Natural killer cell (primary cell): ENCODE data around the gene PIEZO1. TPM values are rescaled to one million over a fixed set of nuclear protein-coding genes. Genes with fewer than 3 reads are reported as not detected.

Experiments used
- ATAC-seq, 3 donors: fragments of 150-1000 bp in 2 of 3; fragments of 200-7000 bp in 1 of 3; cut with Tn5 transposase; 1 replicate in 1 of 3; 2 replicates in 2 of 3; pipeline ENCODE4 v1.10.0; 2021; ENCODE audit warnings: mild to moderate bottlenecking in 2 of 3, moderate library complexity in 2 of 3
- DNase-seq, 2 donors: peaks; one replicate each; pipeline versions ENCODE4 v3.0.0 to v3.0.0-alpha.2; 2013 to 2021; ENCODE audit warnings: mixed read lengths in 1 of 2
- H3K27ac ChIP-seq: one replicate; pipeline ENCODE4 v1.5.1; 2013; ENCODE audit warnings: mild to moderate bottlenecking, low read length
- H3K27me3 ChIP-seq: one replicate; pipeline ENCODE4 v1.6.1; 2013; ENCODE audit warnings: low read length; ENCODE audit not compliant: control insufficient read depth, insufficient read depth
- H3K36me3 ChIP-seq: one replicate; pipeline ENCODE4 v1.6.1; 2013; ENCODE audit warnings: low read length; ENCODE audit not compliant: control insufficient read depth, insufficient read depth
- H3K4me1 ChIP-seq: one replicate; pipeline ENCODE4 v1.6.1; 2013; ENCODE audit warnings: low read length; ENCODE audit not compliant: control insufficient read depth, insufficient read depth
- H3K4me3 ChIP-seq: one replicate; pipeline ENCODE4 v1.5.1; 2013; ENCODE audit warnings: low read length
- H3K9me3 ChIP-seq: one replicate; pipeline ENCODE4 v1.6.1; 2013; ENCODE audit warnings: low read length; ENCODE audit not compliant: control insufficient read depth, insufficient read depth
- H3K27ac Mint-ChIP-seq, 2 donors: one replicate each; pipeline ENCODE4 v1.8.0; 2022; ENCODE audit warnings: mild to moderate bottlenecking in 2 of 2, mixed read lengths in 2 of 2, moderate library complexity in 1 of 2
- H3K27me3 Mint-ChIP-seq, 2 donors: one replicate each; pipeline ENCODE4 v1.8.0; 2022; ENCODE audit warnings: low read depth in 2 of 2, mixed read lengths in 2 of 2
- H3K36me3 Mint-ChIP-seq: one replicate; pipeline ENCODE4 v1.8.0; 2022; ENCODE audit warnings: mixed read lengths
- H3K4me1 Mint-ChIP-seq, 2 donors: one replicate each; pipeline ENCODE4 v1.8.0; 2022; ENCODE audit warnings: mixed read lengths in 2 of 2
- H3K4me3 Mint-ChIP-seq: one replicate; pipeline ENCODE4 v1.8.0; 2022; ENCODE audit warnings: mild to moderate bottlenecking, moderate library complexity, mixed read lengths
- H3K9me3 Mint-ChIP-seq, 2 donors: one replicate each; pipeline ENCODE4 v1.8.0; 2022; ENCODE audit warnings: mixed read lengths in 2 of 2
- CTCF ChIP-seq: fragments of 200-600 bp; IDR thresholded peaks from one replicate; pipeline ENCODE4 v1.8.0; 2022; ENCODE audit warnings: antibody characterized with exemption
- WGBS: methylation state at CpG from one replicate; pipeline ENCODE4 v1.1.7; 2013; ENCODE audit warnings: missing lambda C conversion rate; ENCODE audit not compliant: insufficient coverage; 5-methylcytosine and 5-hydroxymethylcytosine counted together
- intact Hi-C: fragments of 100-400 bp; cut with micrococcal nuclease; formaldehyde crosslinking; loops from one replicate; pipeline ENCODE4 v1.14.2; 2022
- total RNA-seq, 4 donors: library from RNA; stranded (reverse); fragments of 120-200 nt in 1 of 4; gene quantifications; one replicate each; pipeline versions ENCODE4 v1.2.3 to v1.2.4, GENCODE V29; 2013 to 2022

The PIEZO1 gene
- total RNA-seq, 3 donors from 2014 or later (not counting 1 experiment from before 2014, with no cell fraction given): 172 to 197 (median 183) TPM

- Mint-ChIP-seq H3K27me3 (no peaks in the 10 kb centered on the region), H3K9me3 (no peaks in the 10 kb centered on the region), H3K27ac (peak overlapping the region; percentile 89 to 96), H3K4me3 (peak overlapping the region; percentile 94), H3K4me1 (peaks cover 53 to 70% of the 10 kb centered on the region in 2 donors), H3K36me3 (no peaks in the 10 kb centered on the region)
- H3K27me3 ChIP-seq: no peaks in the 10 kb centered on the region
- DNase-seq (peak in 1 of 2 donors; percentile 40), ATAC-seq (no peak)
- peak overlapping the region; percentile 83 for H3K27ac ChIP-seq
- intact Hi-C loops: loop anchor here (1.0 to 5.0 kb wide), 6 partner anchors 15 to 244 kb away; partner anchors contain the start of genes CYBA, IL17C, MVD and SNAI3
- WGBS: 25% methylated on average over 30 of the region's 30 CpGs
- H3K4me1 ChIP-seq: peaks cover 87% of the 10 kb centered on the region
- peak overlapping the region; percentile 67 for H3K4me3 ChIP-seq
- H3K36me3 ChIP-seq: peaks cover 37% of the 10 kb centered on the region
- no peaks in the 10 kb centered on the region for H3K9me3 ChIP-seq
- no peak for TF ChIP-seq CTCF
Observed at GRCh38 chr16:88701581-88702370, 83.2 kb downstream of the PIEZO1 start.

- peak overlapping the region; percentile 67 for H3K4me3 ChIP-seq
- H3K36me3 ChIP-seq: peaks cover 46% of the 10 kb centered on the region
- WGBS: under 1% methylated on average over 42 of the region's 42 CpGs
- no peaks in the 10 kb centered on the region for H3K27me3 Mint-ChIP-seq
- H3K27ac ChIP-seq: peak overlapping the region; percentile 83
- H3K36me3 Mint-ChIP-seq: no peaks in the 10 kb centered on the region
- no peak for TF ChIP-seq CTCF
- H3K9me3 ChIP-seq: no peaks in the 10 kb centered on the region
- H3K9me3 Mint-ChIP-seq: no peaks in the 10 kb centered on the region
- H3K27me3 ChIP-seq: no peaks in the 10 kb centered on the region
- H3K4me1 ChIP-seq: peaks cover 84% of the 10 kb centered on the region
- ATAC-seq (peak; percentile 76 to 92 (median 82)), DNase-seq (peak; percentile 95 to 96)
- H3K4me1 Mint-ChIP-seq: peaks cover 53 to 70% of the 10 kb centered on the region in 2 donors
- intact Hi-C loops: loop anchor here (1.0 to 5.0 kb wide), 5 partner anchors 14 to 244 kb away; partner anchors contain the start of genes CYBA, IL17C and SNAI3
- peak overlapping the region; percentile 94 for H3K4me3 Mint-ChIP-seq
- peak overlapping the region; percentile 89 to 96 for H3K27ac Mint-ChIP-seq
Observed at GRCh38 chr16:88700636-88701482, 84.2 kb downstream of the PIEZO1 start.

DNA sequence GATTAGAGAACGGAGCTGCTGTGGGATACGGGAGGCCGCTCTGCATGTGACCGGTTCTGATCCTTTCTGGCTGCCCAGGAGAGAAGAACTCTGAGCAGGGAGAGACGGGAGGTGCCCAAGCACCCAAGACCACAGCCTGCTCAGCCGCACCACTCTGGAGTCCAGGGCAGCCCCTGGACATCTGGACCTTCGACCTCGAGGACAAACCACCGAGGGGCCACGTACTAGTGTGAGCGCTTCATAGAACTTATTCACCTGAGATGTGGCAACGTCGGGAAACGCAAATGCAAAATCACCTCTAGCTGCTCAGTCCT is 84.7 kb downstream of the PIEZO1 start:
- Mint-ChIP-seq H3K4me3 (peak overlapping the region; percentile 94), H3K27me3 (no peaks in the 10 kb centered on the region), H3K27ac (peak overlapping the region; percentile 89 to 96), H3K9me3 (no peaks in the 10 kb centered on the region), H3K36me3 (no peaks in the 10 kb centered on the region), H3K4me1 (peaks cover 51 to 67% of the 10 kb centered on the region in 2 donors)
- Histone ChIP-seq H3K36me3 (peaks cover 52% of the 10 kb centered on the region), H3K4me1 (peaks cover 79% of the 10 kb centered on the region), H3K9me3 (no peaks in the 10 kb centered on the region), H3K4me3 (peak overlapping the region; percentile 67), H3K27me3 (no peaks in the 10 kb centered on the region), H3K27ac (peak overlapping the region; percentile 83)
- TF ChIP-seq CTCF: no peak
- DNase-seq: no peak
- 19% methylated on average over 14 of the region's 14 CpGs for WGBS
- intact Hi-C loops: loop anchor here (2.0 to 5.0 kb wide), 4 partner anchors 13 to 243 kb away; partner anchors contain the start of genes CYBA, IL17C and SNAI3
- ATAC-seq: no peak
